SIG-M5 treated with dmso at 0.1 percent for 504 hours (cell line): ENCODE results near the gene FASTK.
A peak's percentile ranks its signal among the peaks of the same experiment; 100 is the strongest.

Experiments used
- DNase-seq: peaks from one replicate; lab custom pipeline; 2025; ENCODE audit not compliant: unreplicated experiment; lab: John Stamatoyannopoulos, UW

FASTK gene

DNA sequence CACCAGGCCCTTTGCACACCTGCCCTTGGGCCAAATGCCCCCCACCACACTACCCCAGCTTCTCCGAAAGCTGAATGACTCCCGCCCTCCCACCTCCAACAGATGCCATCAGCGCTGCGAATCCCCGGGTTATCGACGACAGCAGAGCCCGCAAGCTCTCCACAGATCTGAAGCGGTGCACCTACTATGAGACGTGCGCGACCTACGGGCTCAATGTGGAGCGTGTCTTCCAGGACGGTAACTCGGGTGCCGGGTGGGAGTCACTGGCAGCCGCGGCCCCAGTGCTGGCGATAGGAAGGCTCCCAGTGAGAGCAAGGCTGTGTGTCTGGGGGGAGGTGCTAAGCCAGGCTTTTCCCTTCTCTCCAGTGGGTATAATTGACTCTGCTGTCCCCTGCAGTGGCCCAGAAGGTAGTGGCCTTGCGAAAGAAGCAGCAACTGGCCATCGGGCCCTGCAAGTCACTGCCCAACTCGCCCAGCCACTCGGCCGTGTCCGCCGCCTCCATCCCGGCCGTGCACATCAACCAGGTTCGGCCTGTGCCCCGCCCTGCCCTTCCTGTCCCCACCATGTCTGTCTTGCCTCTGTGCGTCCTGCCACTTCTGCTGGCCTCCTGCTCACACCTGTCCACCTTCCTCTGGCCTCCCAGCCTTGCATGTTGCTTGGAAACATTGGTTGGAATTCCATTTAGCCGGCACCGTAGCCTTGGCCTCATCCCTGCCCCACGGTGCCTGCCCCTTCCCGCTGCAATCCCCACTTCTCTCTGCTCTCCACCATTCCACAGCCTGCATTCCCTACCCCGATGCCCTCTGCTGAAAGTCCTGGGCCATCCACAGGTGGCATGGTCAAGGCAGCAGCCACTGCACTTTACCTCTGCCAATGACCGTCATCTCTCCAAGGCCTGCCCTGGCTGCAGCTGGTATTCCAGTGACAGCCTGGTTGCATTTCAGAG, 37.8 kb upstream of the FASTK start:
- DNase-seq: no peak

DNA sequence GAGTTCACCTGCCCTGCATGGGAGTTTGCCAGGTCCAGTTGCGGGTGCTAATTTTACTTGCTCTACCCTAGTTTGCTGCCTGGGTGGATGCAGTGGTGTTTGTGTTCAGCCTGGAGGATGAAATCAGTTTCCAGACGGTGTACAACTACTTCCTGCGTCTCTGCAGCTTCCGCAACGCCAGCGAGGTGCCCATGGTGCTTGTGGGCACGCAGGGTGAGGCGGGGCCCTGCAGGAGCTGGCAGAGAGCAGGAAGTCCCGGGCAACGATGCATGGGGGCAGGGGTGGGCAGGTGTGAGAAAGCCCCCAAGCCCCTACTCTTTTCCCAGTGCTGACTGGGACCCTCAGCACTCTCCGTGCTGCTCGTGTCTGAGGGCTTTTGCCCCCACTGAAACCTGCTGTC, 37.0 kb upstream of the FASTK start:
- DNase-seq: no peak

DNA sequence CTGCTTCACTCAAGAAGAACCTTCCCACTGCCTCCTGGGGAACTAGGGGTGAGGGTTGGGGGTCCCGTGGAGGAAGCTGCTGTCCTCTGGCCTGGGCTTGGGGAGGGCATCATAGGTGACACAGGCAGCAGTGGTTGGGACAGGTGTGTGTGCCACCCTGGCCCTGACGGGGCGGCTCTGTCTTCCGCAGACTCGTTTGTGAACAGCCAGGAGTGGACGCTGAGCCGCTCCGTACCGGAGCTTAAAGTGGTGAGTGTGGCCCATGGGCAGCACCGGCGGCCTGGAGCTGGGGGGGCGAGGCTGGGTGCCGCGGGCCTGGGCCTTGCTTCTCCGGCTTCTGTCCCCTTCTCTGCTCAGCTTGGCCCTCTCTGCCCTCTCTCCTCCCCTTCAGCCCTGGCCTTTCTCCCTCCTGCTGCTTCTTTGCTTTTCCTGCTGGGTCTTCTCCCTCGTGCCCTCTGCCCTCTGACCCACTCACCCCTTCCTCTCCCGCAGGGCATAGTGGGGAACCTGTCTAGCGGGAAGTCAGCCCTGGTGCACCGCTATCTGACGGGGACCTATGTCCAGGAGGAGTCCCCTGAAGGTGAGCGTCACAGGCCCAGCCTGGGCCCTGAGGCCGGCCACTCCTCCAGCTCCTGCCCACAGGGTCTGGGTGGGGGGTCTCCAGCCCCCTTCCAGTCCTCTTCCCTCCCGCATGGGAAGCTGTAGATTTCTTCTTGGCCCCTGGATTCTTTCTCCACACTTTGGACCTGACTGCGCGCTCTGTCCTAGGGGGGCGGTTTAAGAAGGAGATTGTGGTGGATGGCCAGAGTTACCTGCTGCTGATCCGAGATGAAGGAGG, 36.2 kb upstream of the FASTK start:
- DNase-seq: no peak

DNA sequence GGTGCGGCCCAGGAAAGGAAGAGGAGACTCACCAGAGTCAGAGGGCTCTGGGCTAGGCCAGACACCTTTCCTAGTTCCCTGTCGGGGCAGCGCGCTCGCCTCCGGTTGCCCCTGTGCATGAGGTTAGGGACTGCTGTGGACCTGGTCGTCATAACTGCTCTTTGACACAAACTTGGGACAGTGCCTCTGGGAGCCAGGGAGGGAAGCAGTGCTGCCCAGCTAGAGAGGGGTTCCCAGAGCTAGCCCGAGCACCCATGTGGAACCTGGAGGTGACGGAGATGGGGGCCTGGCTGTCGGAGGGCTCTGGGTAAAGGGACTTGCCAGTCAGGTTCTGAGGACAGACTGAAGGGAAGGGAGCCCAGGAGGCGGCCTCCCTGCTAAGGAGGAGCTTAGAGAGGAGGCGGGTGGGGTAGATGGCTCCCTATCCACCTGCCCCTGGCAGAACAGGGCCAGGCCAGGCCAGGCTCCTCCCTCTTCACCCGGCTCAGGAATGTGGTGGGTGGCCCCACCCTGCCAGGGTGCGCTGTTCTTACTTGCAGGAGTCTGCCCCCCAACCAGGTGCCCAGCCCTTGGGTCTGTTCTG, 35.3 kb upstream of the FASTK start:
- peak; percentile 9 for DNase-seq

DNA sequence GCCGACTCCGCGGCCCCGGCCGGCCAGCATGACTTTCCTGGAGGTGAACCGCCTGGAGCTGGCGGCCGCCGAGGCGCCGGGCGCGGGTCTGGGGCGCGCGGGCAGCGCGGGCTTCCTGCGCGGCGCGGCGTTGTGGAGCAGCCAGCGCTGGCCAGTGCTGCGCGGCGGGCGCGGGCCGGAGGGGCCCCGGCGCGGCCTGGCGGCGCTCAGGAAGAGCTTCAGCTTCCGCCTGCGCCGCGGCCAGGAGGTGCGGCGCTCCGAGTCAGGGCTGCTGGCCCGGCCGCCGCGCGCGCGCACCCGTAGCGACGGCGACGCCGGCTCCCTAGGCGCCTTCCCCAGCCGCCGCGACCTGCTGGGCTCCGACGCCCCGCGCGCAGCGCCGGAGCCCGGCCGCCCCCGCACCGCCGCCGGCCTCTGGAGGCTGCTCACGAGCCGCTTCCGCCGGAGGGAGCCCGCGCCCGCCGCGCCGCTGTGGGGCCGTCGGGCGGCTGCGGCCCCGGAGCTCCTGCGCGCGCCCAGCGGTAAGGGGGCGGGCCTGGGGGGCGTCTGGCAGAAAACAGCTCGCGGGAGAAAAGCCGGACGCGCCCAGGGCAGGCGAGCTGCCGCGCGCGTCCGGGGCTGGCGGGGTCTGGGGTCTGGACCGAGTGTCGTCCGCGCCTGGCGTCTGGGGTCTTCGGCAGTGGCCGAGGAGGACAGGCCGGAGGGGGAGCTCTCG, 34.7 kb upstream of the FASTK start:
- DNase-seq: no peak

DNA sequence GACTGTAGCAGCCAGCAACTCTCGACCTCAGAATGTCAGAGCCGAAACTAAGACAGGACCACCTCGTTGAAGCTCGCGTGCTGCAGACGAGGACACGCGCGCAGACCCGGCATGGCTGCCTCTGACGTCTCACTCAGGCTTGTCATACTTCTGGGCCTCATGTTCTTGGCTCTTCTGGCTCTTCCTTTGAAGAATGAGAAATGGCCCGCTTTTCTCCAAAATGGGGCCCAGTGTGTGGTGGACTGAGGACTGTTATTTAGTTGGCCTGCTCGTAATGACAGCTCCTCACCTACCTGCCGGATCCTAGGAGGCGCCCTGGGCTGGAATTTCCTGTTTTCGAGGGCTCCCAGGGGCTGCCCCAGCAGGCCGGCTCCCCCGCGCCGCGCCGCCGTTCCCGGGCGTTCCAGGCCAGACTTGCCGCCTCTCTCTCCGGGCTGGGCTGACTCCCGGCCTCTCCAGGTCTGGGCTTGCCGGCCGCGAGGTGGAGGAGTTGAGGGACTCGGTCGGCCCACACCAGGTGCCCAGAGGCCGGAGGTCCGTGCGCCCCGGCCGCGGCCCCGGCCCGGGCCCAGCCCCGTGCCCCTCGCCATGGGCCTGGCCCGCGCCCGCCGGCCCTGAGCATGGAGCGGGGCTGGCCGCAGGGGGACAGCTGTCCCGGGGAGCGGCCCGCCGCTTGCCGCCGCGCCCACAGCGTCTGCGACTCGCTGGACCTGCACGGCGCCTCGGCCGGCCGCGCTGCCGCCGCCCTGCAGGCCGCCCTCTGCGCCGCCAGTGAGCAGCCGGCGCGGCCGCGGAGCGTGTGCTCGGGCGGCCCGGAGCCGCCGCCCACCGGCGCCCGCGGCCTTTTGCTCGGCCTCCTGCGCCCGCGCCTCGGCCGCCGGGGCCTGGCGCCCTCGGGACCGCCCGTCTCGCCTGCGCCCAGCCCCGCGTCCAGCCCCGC, 33.8 kb upstream of the FASTK start:
- no peak for DNase-seq

DNA sequence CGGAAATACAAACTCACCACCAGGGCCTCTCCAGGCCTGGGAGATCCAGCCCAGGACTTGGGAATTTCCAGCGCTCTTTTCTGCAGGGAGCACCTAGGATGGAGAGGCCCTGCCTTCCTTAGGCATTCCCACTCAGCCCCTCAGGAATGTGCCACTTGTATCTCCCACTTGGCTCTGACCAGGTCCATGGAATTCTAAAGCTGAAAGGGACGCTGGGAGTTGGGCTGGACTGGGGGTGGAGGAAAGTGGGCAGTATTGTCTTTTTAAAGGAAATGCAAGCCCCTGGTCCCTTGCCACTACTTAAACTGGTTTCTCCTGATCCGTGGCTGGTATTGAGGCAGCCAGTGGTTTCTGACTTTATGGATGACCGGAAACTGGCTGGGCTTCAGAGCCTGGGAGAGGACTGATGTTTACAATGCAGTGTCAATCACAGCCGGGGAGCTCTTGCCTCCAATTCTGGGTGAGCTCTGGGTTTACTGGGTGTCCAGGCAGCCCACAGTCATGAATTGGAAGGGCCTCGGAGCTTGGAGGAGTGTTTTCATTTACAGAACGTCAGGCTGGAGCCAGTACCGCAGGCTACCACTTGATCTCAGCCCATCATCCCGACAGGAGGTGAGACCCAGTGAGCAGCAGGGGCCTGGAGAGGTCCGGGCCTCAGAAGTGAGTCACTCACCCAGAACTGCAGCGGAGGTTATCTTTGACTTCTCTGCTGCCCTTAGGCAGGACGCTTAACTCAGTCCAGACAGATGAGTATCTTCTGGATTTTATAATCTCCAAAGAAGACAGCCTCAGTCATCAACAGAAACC, 32.9 kb upstream of the FASTK start:
- DNase-seq: no peak

DNA sequence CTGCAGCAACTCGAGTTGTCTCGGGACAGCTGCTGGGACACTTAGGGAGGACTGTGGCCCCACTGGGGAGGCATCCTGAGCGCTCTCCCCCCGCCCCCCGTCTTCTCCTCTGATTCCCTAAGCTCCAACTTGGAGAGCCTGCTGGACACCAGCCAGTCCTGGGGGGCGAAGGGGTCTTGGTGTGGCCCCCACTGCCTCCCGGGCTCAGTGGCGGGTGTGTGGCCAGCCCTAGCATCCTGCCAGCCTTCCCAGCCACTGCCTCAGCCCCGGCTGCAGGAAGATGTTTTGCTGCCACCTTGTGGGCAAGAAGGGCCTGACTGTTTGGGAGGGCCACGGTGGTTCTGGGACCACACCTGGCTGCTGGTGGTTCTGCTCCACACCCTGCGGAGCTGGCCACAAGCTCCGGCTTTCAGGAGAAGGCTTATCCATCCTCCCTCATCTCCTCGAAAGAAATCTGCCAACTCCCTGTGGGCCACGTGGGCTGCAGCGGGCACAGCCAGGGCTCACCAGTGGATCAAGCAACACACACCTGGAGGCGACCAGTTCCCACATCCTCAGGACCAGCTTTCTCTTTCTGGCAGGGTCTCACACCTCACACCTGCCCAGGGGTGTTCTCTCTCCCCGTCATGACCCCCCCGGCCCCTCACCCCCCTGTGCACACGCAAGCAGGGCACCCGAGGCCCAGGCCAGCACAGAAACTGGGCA, 30.5 kb upstream of the FASTK start:
- DNase-seq: peak; percentile 28

DNA sequence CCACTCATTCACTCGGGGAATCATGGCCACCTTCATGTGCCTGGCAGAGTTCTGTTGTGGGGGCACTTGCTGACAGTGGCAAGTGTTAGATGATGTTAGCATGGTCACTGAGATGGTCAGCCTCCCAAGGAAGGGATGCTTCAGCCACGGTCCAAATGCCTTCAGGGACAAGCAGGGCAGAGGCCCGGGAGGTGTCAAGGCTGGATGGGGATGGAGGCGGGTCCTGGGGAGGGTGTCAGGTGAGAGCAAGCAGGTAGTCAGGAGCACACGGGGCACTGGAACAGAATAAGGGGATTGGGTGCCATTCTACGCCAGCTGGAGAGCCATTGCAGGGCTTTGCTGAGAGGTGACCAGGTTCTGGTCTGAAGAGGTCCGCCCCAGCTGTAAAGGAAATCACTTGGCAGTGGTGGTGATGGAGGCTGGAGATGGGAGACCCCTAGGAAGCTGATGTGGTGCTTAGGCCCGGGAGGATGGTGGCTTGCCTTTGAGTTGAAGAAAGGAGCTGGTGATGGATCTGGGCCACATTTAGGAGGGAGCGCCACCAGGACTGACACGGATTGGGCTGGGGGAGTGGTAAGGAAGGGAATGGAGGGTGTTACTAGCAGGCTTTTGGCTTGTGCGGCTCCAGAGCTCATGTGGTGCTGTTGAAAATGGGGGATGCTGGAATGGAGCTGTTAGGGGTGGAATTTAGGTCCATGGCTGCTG, 29.8 kb upstream of the FASTK start:
- DNase-seq: no peak

DNA sequence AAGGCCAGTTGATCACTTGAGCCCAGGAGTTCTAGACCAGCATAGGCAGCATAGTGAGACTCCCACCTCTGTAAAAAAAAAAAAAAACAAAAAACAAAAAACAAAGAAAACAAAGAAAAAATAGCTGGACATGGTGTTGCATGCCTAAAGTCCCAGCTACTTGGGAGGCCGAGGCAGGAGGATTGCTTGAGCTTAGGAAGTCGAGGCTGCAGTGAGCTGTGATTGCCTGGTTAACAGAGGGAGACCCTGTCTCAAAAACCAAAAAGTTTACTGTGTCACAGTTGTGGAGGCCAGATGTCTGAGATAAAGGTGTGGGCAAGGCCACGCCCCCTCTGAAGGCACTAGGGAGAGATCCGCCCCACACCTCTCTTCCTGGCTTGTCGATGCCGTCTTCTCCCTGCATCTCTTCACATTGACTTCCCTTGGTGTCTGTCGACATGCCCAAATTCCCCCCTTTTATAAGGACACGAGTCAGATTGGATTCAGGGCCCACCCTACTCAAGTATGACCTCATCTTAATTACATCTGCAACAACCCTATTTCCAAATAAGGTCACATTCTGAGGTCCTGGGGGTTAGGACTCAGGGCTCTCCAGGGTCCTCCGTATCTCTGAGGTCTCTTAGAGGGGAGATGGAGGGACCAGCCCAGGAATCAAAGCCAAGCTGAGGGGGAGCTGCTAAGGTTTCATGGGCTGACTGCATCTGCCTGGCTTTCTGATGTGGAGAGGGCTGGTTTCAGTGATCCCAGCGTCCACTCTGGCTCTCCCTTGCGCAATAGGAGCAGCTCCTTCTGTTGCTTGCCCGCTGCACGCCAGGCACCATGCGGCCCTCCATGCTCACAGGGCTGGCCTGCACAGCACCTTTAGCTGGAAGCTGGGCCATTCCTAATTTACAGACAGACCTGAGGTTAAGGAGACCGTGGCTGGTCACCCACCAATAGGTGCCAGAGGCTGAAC, 28.8 kb upstream of the FASTK start:
- no peak for DNase-seq

DNA sequence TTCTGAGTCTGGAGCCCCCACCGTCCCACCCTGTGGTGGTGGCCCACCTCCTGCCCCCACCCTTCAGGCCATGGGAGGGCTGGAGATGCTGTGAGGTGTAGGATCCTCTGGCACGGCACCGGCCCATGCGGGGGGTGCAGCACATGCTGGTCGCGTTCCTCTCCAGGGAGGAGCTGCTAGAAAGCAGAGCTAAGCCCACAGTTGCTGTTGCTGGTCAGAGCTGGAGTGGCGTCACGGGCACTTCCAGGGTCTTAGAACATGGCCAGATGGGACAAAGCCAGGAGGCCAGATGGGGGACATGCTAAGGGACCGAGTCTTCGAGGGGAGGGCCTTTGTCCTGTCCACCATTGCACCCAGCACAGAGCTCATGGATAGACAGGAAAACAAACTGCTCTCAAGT, 27.3 kb upstream of the FASTK start:
- no peak for DNase-seq

DNA sequence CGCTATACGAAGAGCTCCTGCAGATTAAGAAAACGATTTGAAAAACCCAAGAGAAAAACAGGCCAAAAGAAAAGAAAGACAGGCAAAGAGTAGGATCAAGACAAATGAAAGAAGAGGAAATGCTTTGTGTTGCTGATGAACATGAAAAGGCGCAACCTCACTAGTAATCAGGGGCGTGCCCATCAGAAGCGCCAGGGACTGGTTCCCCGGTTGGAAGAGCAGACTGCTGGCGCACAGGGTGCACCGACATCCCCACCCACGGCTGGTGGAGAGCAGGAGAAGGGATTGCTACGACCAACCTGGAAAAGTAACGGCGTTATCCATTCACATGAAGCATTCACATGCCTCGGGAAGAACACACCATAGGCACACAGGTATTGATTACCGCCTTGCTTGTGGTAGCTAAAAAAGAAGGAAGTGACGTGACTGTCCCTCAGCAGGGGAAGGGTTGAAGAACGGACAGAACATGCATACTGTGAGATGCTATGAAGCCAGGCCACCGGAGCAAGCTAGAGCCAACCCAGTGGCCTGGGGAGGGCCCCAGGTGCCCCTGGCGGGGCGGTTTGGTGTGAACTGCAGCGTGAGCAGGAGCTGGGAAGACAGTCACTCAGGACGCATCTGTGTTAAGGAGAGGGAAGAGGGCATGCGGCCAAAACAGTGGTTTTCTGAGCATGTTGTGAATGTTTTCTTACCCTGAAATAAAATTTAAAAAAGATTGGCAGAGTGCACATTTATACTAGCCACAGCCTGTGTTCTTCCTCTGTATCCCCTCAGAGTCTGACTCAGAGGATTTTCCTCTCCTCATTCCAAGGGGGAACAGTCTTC, 24.0 kb upstream of the FASTK start:
- no peak for DNase-seq

DNA sequence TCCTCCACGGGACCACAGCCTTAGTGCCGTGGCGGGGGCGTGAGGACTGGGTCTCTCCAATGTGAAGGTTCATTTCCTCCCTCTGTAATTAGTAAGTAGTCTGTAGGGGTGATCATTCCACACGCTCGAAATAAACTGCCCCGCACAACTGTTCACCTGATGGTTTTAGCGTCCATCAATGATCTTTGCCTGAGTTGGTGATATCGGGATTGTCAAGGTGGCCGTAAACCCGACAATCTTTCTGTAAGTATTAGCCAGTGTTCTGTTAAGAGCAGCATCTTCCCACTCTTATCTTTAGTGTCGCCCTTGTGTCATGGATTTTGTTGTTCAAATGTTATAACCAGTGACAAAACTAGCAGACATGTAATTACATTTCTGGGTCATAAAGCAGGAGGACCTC, 23.4 kb upstream of the FASTK start:
- DNase-seq: no peak

DNA sequence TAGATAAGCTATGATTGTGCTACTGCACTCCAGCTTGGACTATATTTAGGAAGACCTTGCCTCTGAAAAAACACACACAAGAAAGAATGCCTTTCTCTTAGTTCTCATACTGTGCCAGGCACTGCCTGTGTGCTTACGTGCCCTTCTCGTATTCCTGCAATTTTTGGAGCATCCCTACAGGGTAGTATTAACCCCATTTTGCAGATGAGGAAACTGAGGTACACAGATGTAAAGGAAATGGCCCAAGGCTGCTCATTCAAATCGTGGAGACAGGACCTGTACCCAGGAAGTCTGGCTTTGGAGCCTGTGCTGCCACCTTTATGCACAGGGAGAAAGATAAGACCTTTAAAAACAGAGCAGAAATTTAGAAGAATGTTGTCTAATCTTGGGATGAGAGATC, 22.4 kb upstream of the FASTK start:
- DNase-seq: no peak

DNA sequence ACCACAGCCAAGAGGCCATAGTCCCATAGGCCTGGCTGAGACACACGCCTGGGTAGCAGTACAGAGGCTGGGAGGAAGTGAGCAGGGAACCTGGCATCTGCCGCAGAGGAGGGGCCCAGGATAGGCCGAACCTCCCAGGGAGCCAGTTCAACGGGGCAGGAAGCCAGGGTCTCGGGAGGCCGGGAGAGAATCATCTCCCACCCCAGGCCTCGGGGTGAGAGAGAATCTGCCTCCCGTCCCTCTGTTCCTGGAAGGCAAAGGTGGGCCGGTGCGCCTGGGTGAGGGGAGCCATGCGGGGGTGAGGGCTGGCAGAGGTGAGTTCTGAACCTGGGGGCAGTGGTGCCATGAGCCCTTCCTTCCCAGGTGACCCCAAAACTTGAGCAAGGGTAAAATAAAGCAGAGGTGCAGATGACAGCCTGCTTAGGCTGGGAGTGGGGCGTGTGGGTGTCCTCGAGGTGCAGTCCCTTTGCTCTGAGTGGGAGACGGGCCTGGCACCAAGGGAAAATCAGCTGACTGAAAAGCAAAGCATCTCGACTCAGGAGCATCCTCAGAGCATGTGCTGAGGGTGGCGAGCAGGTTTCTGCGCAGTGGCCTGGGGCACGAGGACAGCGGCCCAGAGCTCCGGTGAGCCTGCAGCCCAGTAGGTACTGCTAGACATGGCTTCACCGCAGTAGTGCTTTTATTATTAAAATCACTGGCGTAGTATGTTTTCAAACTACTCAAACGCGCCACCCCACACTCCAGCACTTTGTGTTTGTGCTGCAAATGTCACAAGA, 21.2 kb upstream of the FASTK start:
- no peak for DNase-seq
